HEK293 (cell line): ENCODE results near the gene CHST9.

Source experiments
- CTCF ChIA-PET: fragments of 350-600 bp; formaldehyde crosslinking; extraction: SDS; loops from one replicate; lab custom pipeline; 2021; ENCODE audit warnings: antibody characterized with exemption; lab: Yijun Ruan, JAX
- POLR2A ChIA-PET: fragments of 300-600 bp; formaldehyde crosslinking; extraction: SDS; loops from one replicate; lab custom pipeline; 2020; ENCODE audit warnings: antibody characterized with exemption, inconsistent platforms; lab: Yijun Ruan, JAX
- H3K27ac ChIP-seq: fragments of 200-500 bp; sonication (Bioruptor generic); 2 replicates; pipeline ENCODE4 v1.5.1; 2014; ENCODE audit warnings: low read depth, low read length, control low read depth, inconsistent platforms; ENCODE audit errors: extremely low read depth
- H3K36me3 ChIP-seq, 2 experiments: fragments of 200-500 bp in 1 of 2; sonication (Bioruptor generic) in 1 of 2; 1 replicate in 1 of 2; 2 replicates in 1 of 2; pipeline ENCODE4 v1.5.1; 2014 to 2017; ENCODE audit warnings: inconsistent platforms in 2 of 2, low read length in 2 of 2; ENCODE audit not compliant: control insufficient read depth in 2 of 2, insufficient read depth in 1 of 2
- H3K4me1 ChIP-seq: fragments of 200-500 bp; sonication (Bioruptor generic); 2 replicates; pipeline ENCODE4 v1.5.1; 2014; ENCODE audit warnings: mild to moderate bottlenecking, low read length, inconsistent platforms; ENCODE audit not compliant: control insufficient read depth, insufficient read depth
- H3K4me3 ChIP-seq: 2 replicates; pipeline ENCODE4 v1.5.1; 2011; ENCODE audit warnings: low read depth, mild to moderate bottlenecking, control low read depth, low read length, moderate library complexity
- H3K9me3 ChIP-seq: fragments of 200-500 bp; sonication (Bioruptor generic); 2 replicates; pipeline ENCODE4 v1.5.1; 2014; ENCODE audit warnings: low read depth, low read length, inconsistent platforms; ENCODE audit not compliant: control insufficient read depth, insufficient read depth
- BCL6B ChIP-seq: fragments of 450-650 bp; formaldehyde crosslinking; IDR thresholded peaks from 2 replicates; pipeline ENCODE4 v1.5.1; 2017; ENCODE audit warnings: missing biosample characterization, missing genetic modification characterization
- GLIS1 ChIP-seq: fragments of 450-650 bp; formaldehyde crosslinking; IDR thresholded peaks from 2 replicates; pipeline ENCODE4 v1.5.1; 2016; ENCODE audit warnings: missing biosample characterization, missing genetic modification characterization
- HIC1 ChIP-seq: fragments of 450-650 bp; formaldehyde crosslinking; IDR thresholded peaks from 2 replicates; pipeline ENCODE4 v1.5.1; 2016; ENCODE audit warnings: missing biosample characterization, missing genetic modification characterization
- HOXD13 ChIP-seq: sonication (generic); formaldehyde crosslinking; IDR thresholded peaks from 2 replicates; pipeline ENCODE4 v1.8.0; 2022; ENCODE audit warnings: missing genetic modification reagents, borderline replicate concordance
- SALL2 ChIP-seq: fragments of 450-650 bp; formaldehyde crosslinking; IDR thresholded peaks from 2 replicates; pipeline ENCODE4 v1.5.0; 2017; ENCODE audit warnings: missing biosample characterization, mild to moderate bottlenecking, missing genetic modification characterization, borderline replicate concordance
- SCRT2 ChIP-seq: fragments of 450-650 bp; formaldehyde crosslinking; IDR thresholded peaks from 2 replicates; pipeline ENCODE4 v1.5.1; 2016; ENCODE audit warnings: missing biosample characterization, missing genetic modification characterization
- TRIM28 ChIP-seq: IDR thresholded peaks from 2 replicates; pipeline ENCODE4 v1.6.1; 2011; ENCODE audit warnings: low read length, control low read depth, borderline replicate concordance
- ZBTB17 ChIP-seq: fragments of 450-650 bp; formaldehyde crosslinking; IDR thresholded peaks from 2 replicates; pipeline ENCODE4 v1.5.1; 2016; ENCODE audit warnings: missing biosample characterization, missing genetic modification characterization
- ZBTB48 ChIP-seq: fragments of 450-650 bp; formaldehyde crosslinking; IDR thresholded peaks from 2 replicates; pipeline ENCODE4 v1.5.1; 2016; ENCODE audit warnings: missing biosample characterization, missing genetic modification characterization
- ZNF10 ChIP-seq: fragments of 450-650 bp; formaldehyde crosslinking; IDR thresholded peaks from 2 replicates; pipeline ENCODE4 v1.5.1; 2017; ENCODE audit warnings: missing biosample characterization, missing genetic modification characterization
- ZNF138 ChIP-seq: fragments of 450-650 bp; formaldehyde crosslinking; IDR thresholded peaks from 2 replicates; pipeline ENCODE4 v1.5.1; 2016; ENCODE audit warnings: missing biosample characterization, missing genetic modification characterization, borderline replicate concordance
- ZNF148 ChIP-seq: fragments of 450-650 bp; formaldehyde crosslinking; IDR thresholded peaks from 2 replicates; pipeline ENCODE4 v1.5.0; 2017; ENCODE audit warnings: missing biosample characterization, missing genetic modification characterization, borderline replicate concordance
- ZNF23 ChIP-seq: fragments of 450-650 bp; formaldehyde crosslinking; IDR thresholded peaks from 2 replicates; pipeline ENCODE4 v1.5.1; 2016; ENCODE audit warnings: missing biosample characterization, missing genetic modification characterization, borderline replicate concordance
- ZNF24 ChIP-seq: fragments of 450-650 bp; formaldehyde crosslinking; IDR thresholded peaks from 2 replicates; pipeline ENCODE4 v1.5.1; 2016; ENCODE audit warnings: missing biosample characterization, missing genetic modification characterization
- ZNF26 ChIP-seq: fragments of 450-650 bp; formaldehyde crosslinking; IDR thresholded peaks from 2 replicates; pipeline ENCODE4 v1.5.1; 2016; ENCODE audit warnings: missing biosample characterization, missing genetic modification characterization
- ZNF426 ChIP-seq: fragments of 450-650 bp; formaldehyde crosslinking; IDR thresholded peaks from 2 replicates; pipeline ENCODE4 v1.5.1; 2017; ENCODE audit warnings: missing biosample characterization, missing genetic modification characterization, mild to moderate bottlenecking, inconsistent platforms, moderate library complexity
- ZNF433 ChIP-seq: fragments of 450-650 bp; formaldehyde crosslinking; IDR thresholded peaks from 2 replicates; pipeline ENCODE4 v1.5.1; 2016; ENCODE audit warnings: missing biosample characterization, missing genetic modification characterization, low read depth
- ZNF549 ChIP-seq: fragments of 450-650 bp; IDR thresholded peaks from 2 replicates; pipeline ENCODE4 v1.5.1; 2018; ENCODE audit warnings: missing biosample characterization, missing genetic modification characterization, mild to moderate bottlenecking, inconsistent platforms, moderate library complexity
- ZNF560 ChIP-seq: fragments of 450-650 bp; formaldehyde crosslinking; IDR thresholded peaks from 2 replicates; pipeline ENCODE4 v1.5.1; 2017; ENCODE audit warnings: missing biosample characterization, missing genetic modification characterization, borderline replicate concordance
- ZNF585B ChIP-seq: fragments of 450-650 bp; formaldehyde crosslinking; IDR thresholded peaks from 2 replicates; pipeline ENCODE4 v1.5.1; 2016; ENCODE audit warnings: missing biosample characterization, missing genetic modification characterization
- ZNF596 ChIP-seq: fragments of 450-650 bp; IDR thresholded peaks from 2 replicates; pipeline ENCODE4 v1.5.0; 2018; ENCODE audit warnings: missing biosample characterization, mild to moderate bottlenecking, missing genetic modification characterization, moderate library complexity
- ZNF629 ChIP-seq: fragments of 450-650 bp; formaldehyde crosslinking; IDR thresholded peaks from 2 replicates; pipeline ENCODE4 v1.5.1; 2017; ENCODE audit warnings: missing biosample characterization, missing genetic modification characterization
- ZNF768 ChIP-seq: fragments of 450-650 bp; formaldehyde crosslinking; IDR thresholded peaks from 2 replicates; pipeline ENCODE4 v1.5.1; 2018; ENCODE audit warnings: missing biosample characterization, mild to moderate bottlenecking, missing genetic modification characterization

Gene CHST9

GRCh38 chr18:27175914-27176313, 9.2 kb downstream of the CHST9 start:
- Histone ChIP-seq H3K9me3 (no peaks in the 10 kb centered on the region), H3K4me3 (no peak overlapping the region), H3K36me3 (no peaks in the 10 kb centered on the region), H3K27ac (no peak overlapping the region), H3K4me1 (no peaks in the 10 kb centered on the region)
- TF ChIP-seq ZNF560 (no peak), GLIS1 (no peak), ZNF138 (tag by site-specific recombination) (no peak), SCRT2 (tag by site-specific recombination) (no peak), ZNF23 (tag by site-specific recombination) (no peak)
- CTCF ChIA-PET: interaction anchor here (0.6 kb wide), 1 partner anchor 103 kb away, joined by 3 read pairs; no protein-coding TSS in a partner anchor
- POLR2A ChIA-PET: interaction anchor here (0.6 kb wide), 1 partner anchor 10 kb away, joined by 4 read pairs; no protein-coding TSS in a partner anchor

GRCh38 chr18:27175245-27175644, 9.9 kb downstream of the CHST9 start:
- Histone ChIP-seq H3K27ac (no peak overlapping the region), H3K36me3 (no peaks in the 10 kb centered on the region), H3K4me3 (no peak overlapping the region), H3K9me3 (no peaks in the 10 kb centered on the region), H3K4me1 (no peaks in the 10 kb centered on the region)
- CTCF ChIA-PET: interaction anchor here (0.6 kb wide), 1 partner anchor 103 kb away, joined by 3 read pairs; no protein-coding TSS in a partner anchor
- POLR2A ChIA-PET: no interaction called here
- TF ChIP-seq ZNF10: no peak
- TF ChIP-seq ZNF768: no peak
- no peak for TF ChIP-seq ZNF433 (tag by site-specific recombination)
- no peak for TF ChIP-seq ZNF148 (tag by site-specific recombination)
- TF ChIP-seq ZBTB17 (tag by site-specific recombination): no peak
- no peak for TF ChIP-seq ZNF585B (tag by site-specific recombination)
- TF ChIP-seq ZNF629: no peak
- TF ChIP-seq ZNF426 (tag by site-specific recombination): no peak
- TF ChIP-seq ZNF549: no peak
- TF ChIP-seq ZNF26 (tag by site-specific recombination): no peak
- no peak for TF ChIP-seq ZNF596 (tag by site-specific recombination)
- TF ChIP-seq ZNF24 (tag by site-specific recombination): no peak
- TF ChIP-seq SALL2 (tag by site-specific recombination): no peak
- no peak for TF ChIP-seq ZBTB48
- TF ChIP-seq TRIM28: no peak
- TF ChIP-seq HIC1 (tag by site-specific recombination): no peak
- no peak for TF ChIP-seq HOXD13 (CRISPR knock-in tag)
- TF ChIP-seq BCL6B (tag by site-specific recombination): no peak
